ENCODE measurements around the gene KLK14.
A peak's percentile ranks its signal among the peaks of the same experiment; 100 is the strongest.

KLK14 gene

GRCh38 chr19:51082611-51083010 lies at the start of gene KLK14:
Gene KLK14, minus strand, starts transcription at chr19:51082887. Its CDS starts 273 bp downstream, at chr19:51082614.
- DNase-seq, result no peak

GRCh38 chr19:51131780-51132680 lies 49.3 kb upstream of the KLK14 start:
- no peak for DNase-seq

- no peak for DNase-seq
Measured at GRCh38 chr19:51129716-51130115, 47.0 kb upstream of the KLK14 start.

- DNase-seq, result no peak
Measured at GRCh38 chr19:51128227-51128626, 45.5 kb upstream of the KLK14 start.

GRCh38 chr19:51127755-51128154 lies 45.1 kb upstream of the KLK14 start:
- DNase-seq, result no peak

GRCh38 chr19:51127032-51127431 lies 44.3 kb upstream of the KLK14 start:
- DNase-seq, result no peak

GRCh38 chr19:51125421-51126075 lies 42.9 kb upstream of the KLK14 start:
- no peak for DNase-seq

GRCh38 chr19:51124729-51125128 lies 42.0 kb upstream of the KLK14 start, which contains the start of gene SIGLEC9:
Gene SIGLEC9, plus strand, starts transcription at chr19:51124906. Its CDS starts 69 bp downstream, at chr19:51124975.
- DNase-seq, result no peak

GRCh38 chr19:51124216-51124615 lies 41.5 kb upstream of the KLK14 start:
- no peak for DNase-seq

GRCh38 chr19:51123802-51124201 lies 41.1 kb upstream of the KLK14 start:
- DNase-seq, result no peak

- DNase-seq, result no peak
Measured at GRCh38 chr19:51123381-51123800, 40.7 kb upstream of the KLK14 start.

- no peak for DNase-seq
Measured at GRCh38 chr19:51122112-51122981, 39.7 kb upstream of the KLK14 start.

GRCh38 chr19:51121257-51121656 lies 38.6 kb upstream of the KLK14 start:
- no peak for DNase-seq

- no peak for DNase-seq
Measured at GRCh38 chr19:51120160-51120559, 37.5 kb upstream of the KLK14 start.

- DNase-seq, result no peak
Measured at GRCh38 chr19:51119611-51120010, 36.9 kb upstream of the KLK14 start.

- DNase-seq, result no peak
Measured at GRCh38 chr19:51119101-51119500, 36.4 kb upstream of the KLK14 start.

- DNase-seq, result no peak
Measured at GRCh38 chr19:51116736-51117286, 34.1 kb upstream of the KLK14 start.

- no peak for DNase-seq
Measured at GRCh38 chr19:51114087-51114729, 31.5 kb upstream of the KLK14 start.

- DNase-seq, result no peak
Measured at GRCh38 chr19:51111606-51112005, 28.9 kb upstream of the KLK14 start.

- DNase-seq, result no peak
Measured at GRCh38 chr19:51110666-51110971, 27.9 kb upstream of the KLK14 start.

GRCh38 chr19:51108805-51109146 lies 26.1 kb upstream of the KLK14 start:
- no peak for DNase-seq

GRCh38 chr19:51108066-51108804 lies 25.5 kb upstream of the KLK14 start, which contains the start of gene CTU1:
Gene CTU1, minus strand, starts transcription at chr19:51108409. Its CDS starts 3,840 bp downstream, at chr19:51104569.
- DNase-seq, result peak; percentile 95

All from NCI-H2081 treated with DMSO at 0.1 percent for 48 hours (cell line).